Osteoblast (primary cell): ENCODE data around the gene LMX1A. TPM values are rescaled to one million over a fixed set of nuclear protein-coding genes. Genes with fewer than 3 reads are reported as not detected.

Source experiments
- DNase-seq: peaks from one replicate; pipeline ENCODE4 v3.0.0; 2011; ENCODE audit warnings: low spot score, mixed read lengths; ENCODE audit not compliant: insufficient read length; ENCODE audit errors: missing footprints
- H2AFZ ChIP-seq: 2 replicates; pipeline ENCODE4 v1.6.0; 2011; ENCODE audit warnings: mild to moderate bottlenecking, low read length
- H3K27ac ChIP-seq: 2 replicates; pipeline ENCODE4 v1.5.1; 2011; ENCODE audit warnings: mild to moderate bottlenecking, low read depth, low read length, moderate library complexity
- H3K27me3 ChIP-seq: 2 replicates; pipeline ENCODE4 v1.6.0; 2012; ENCODE audit warnings: mild to moderate bottlenecking, control low read depth, inconsistent platforms, low read length, moderate library complexity; ENCODE audit not compliant: insufficient read depth
- H3K36me3 ChIP-seq: 2 replicates; pipeline ENCODE4 v1.5.1; 2011; ENCODE audit warnings: mild to moderate bottlenecking, low read length, control low read depth, moderate library complexity; ENCODE audit not compliant: insufficient read depth
- H3K4me1 ChIP-seq: 2 replicates; pipeline ENCODE4 v1.5.1; 2011; ENCODE audit warnings: mild to moderate bottlenecking, low read length, control low read depth, moderate library complexity; ENCODE audit not compliant: insufficient read depth
- H3K4me2 ChIP-seq: 2 replicates; pipeline ENCODE4 v1.6.0; 2011; ENCODE audit warnings: mild to moderate bottlenecking, low read length; ENCODE audit not compliant: insufficient read depth
- H3K4me3 ChIP-seq: fragments of 200-600 bp; sonication (generic); 3 replicates; pipeline ENCODE4 v1.5.1; 2012; ENCODE audit warnings: mild to moderate bottlenecking, low read length, inconsistent platforms; ENCODE audit not compliant: insufficient read depth
- H3K79me2 ChIP-seq: 2 replicates; pipeline ENCODE4 v1.6.0; 2012; ENCODE audit warnings: mild to moderate bottlenecking, low read length, control low read depth, inconsistent platforms; ENCODE audit not compliant: insufficient read depth
- H3K9me3 ChIP-seq: 2 replicates; pipeline ENCODE4 v1.5.1; 2011; ENCODE audit warnings: low read depth, low read length, control low read depth
- H4K20me1 ChIP-seq: 2 replicates; pipeline ENCODE4 v1.6.0; 2012; ENCODE audit warnings: mild to moderate bottlenecking, low read length, control low read depth; ENCODE audit not compliant: insufficient read depth
- CTCF ChIP-seq: IDR thresholded peaks from 2 replicates; pipeline ENCODE4 v1.5.1; 2011; ENCODE audit warnings: mild to moderate bottlenecking, low read depth, low read length, moderate library complexity; ENCODE audit errors: extremely low read depth
- total RNA-seq: library from RNA; depleted of rRNA; stranded (reverse); fragments of >200 nt; gene quantifications from 2 replicates; pipeline ENCODE4 v1.2.3, GENCODE V29; 2012

LMX1A gene
- total RNA-seq, 1 donor = not detected

- H3K9me3 ChIP-seq = no peaks in the 10 kb centered on the region
- no peaks in the 10 kb centered on the region for H3K36me3 ChIP-seq
- no peak overlapping the region for H3K4me2 ChIP-seq
- H2AFZ ChIP-seq = no peak overlapping the region
- no peak overlapping the region for H3K4me3 ChIP-seq
- no peak for DNase-seq
- TF ChIP-seq CTCF = no peak
- H4K20me1 ChIP-seq = no peaks in the 10 kb centered on the region
- H3K4me1 ChIP-seq = no peaks in the 10 kb centered on the region
- no peaks in the 10 kb centered on the region for H3K79me2 ChIP-seq
- no peak overlapping the region for H3K27ac ChIP-seq
- H3K27me3 ChIP-seq = peaks cover 51% of the 10 kb centered on the region
These were observed 2.5 kb downstream of the LMX1A start for GRCh38 chr1:165353731-165354671.

- no peaks in the 10 kb centered on the region for H4K20me1 ChIP-seq
- no peaks in the 10 kb centered on the region for H3K9me3 ChIP-seq
- no peak overlapping the region for H3K4me3 ChIP-seq
- H3K36me3 ChIP-seq = no peaks in the 10 kb centered on the region
- H3K4me1 ChIP-seq = no peaks in the 10 kb centered on the region
- peaks cover 44% of the 10 kb centered on the region for H3K27me3 ChIP-seq
- no peaks in the 10 kb centered on the region for H3K79me2 ChIP-seq
- TF ChIP-seq CTCF = no peak
- no peak overlapping the region for H3K27ac ChIP-seq
- no peak for DNase-seq
- no peak overlapping the region for H2AFZ ChIP-seq
- H3K4me2 ChIP-seq = no peak overlapping the region
These were observed 3.8 kb downstream of the LMX1A start for GRCh38 chr1:165352442-165353293.

GRCh38 chr1:165351863-165352441 lies 4.6 kb downstream of the LMX1A start:
- H3K4me2 ChIP-seq = no peak overlapping the region
- peaks cover 38% of the 10 kb centered on the region for H3K27me3 ChIP-seq
- H4K20me1 ChIP-seq = no peaks in the 10 kb centered on the region
- H3K9me3 ChIP-seq = no peaks in the 10 kb centered on the region
- peak; percentile 73 for DNase-seq
- H3K27ac ChIP-seq = no peak overlapping the region
- H3K4me3 ChIP-seq = no peak overlapping the region
- H2AFZ ChIP-seq = no peak overlapping the region
- no peaks in the 10 kb centered on the region for H3K36me3 ChIP-seq
- no peak for TF ChIP-seq CTCF
- no peaks in the 10 kb centered on the region for H3K79me2 ChIP-seq
- no peaks in the 10 kb centered on the region for H3K4me1 ChIP-seq
